Stimulated activated CD8-positive, alpha-beta memory T cell treated with anti-CD3 and anti-CD28 coated beads, Interleukin-15, amount 100 ng/mL, for 4 hours (primary cell): ENCODE results near the gene BCL11A.

Experiments
- DNase-seq, 2 donors: peaks; one replicate each; pipeline ENCODE4 v3.0.0-alpha.2; 2020; ENCODE audit warnings: low read depth in 2 of 2

Gene BCL11A

DNA sequence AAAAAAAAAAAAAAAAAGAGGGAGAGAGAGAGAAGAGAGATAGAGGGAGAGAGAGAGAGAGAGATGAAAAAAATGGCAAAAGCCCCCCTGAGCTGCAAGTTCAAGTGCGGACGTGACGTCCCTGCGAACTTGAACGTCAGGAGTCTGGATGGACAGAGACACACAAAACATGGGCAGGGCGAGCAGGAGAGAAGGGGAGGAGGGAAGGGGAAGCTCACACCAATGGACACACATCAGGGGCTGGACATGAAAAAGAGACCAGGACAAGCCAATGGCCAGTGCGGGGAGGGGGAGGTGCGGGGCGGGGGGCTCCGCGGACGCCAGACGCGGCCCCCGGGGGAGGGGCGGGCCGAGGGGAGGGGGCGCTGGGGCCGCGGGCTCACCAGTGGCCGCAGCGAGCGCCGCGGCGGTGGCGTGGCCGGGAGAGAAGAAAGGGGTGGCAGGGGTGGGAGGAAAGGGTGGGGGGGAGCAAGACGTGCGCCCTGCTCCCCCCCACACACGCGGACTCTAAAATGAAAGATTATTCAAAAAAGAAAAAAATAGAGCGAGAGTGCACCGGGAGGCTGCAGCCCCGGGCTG, at the start of gene BCL11A:
TSS of gene BCL11A (minus strand) at position 160 of the 579 bp plus-strand sequence. CDS start 384 bp downstream, outside the sequence.
- no peak for DNase-seq

DNA sequence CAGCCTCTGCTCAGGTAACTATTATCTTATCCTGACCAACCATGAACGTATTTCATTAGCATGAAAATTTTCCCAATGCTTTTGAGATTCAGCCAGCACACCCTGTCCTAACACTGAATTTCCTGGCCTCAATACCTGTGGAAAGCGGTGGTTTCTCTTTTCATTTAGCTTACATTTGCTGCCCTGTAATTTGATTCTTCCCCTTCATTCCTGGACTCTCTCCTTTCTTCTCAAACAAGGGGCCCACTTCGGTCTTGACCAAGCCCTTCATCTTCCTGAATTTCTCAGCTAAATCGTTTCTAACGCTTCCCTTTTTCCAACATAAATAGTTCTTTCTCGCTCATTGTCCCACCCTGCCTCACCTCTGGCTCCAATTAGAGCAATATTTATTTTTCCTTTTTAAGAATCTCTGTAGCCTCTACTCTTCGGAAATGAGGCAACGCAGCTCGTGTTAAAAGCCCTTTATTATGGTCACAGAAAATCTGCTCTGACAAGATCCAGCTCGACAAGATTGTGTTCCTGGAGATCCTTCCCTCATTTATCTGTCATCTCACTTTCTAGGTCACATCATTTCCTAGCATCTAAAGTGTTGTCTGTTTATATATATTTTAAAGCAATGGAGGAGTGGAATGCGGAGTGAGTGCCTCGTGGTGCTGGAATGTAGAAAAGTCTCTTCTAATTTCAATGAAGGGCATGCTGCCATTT, 49.5 kb upstream of the BCL11A start:
- DNase-seq: no peak

DNA sequence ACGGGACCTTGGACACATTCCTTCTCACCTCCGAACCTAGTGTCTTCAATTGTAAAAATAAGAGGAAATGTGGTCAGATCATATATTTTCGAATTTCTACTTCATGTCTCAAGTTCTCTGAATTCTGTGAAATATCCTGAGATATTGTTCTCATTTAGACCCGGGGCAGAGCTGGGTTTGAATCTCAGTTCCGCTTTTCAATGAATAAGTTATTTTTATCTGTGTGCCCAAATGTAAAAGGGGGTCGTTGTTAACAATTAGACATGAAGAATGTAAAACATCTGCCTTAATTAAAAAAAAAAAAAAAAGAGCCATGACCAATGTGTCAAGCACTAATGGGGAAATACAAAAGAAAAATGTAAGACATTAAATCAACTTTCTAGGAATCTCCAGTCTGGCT, 48.9 kb upstream of the BCL11A start:
- DNase-seq: no peak

DNA sequence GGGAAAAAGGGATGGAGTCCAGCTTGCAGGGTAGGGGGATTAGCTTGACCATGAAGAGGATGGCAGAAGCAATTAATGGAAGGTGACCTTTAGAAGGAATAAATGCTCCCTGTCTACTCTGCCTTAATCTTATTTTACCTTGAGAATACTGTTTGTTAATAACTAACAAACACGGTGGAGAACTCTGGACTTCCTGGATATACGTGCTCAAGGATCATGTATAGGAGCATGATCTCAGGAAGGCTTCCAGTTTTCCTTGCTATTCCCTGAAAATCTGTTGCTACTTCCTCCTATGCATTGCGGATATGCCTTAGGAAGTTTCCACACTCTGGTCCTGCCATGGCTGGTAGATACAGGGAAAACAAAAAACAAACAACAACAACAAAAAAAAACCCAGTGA, 44.8 kb upstream of the BCL11A start:
- no peak for DNase-seq

DNA sequence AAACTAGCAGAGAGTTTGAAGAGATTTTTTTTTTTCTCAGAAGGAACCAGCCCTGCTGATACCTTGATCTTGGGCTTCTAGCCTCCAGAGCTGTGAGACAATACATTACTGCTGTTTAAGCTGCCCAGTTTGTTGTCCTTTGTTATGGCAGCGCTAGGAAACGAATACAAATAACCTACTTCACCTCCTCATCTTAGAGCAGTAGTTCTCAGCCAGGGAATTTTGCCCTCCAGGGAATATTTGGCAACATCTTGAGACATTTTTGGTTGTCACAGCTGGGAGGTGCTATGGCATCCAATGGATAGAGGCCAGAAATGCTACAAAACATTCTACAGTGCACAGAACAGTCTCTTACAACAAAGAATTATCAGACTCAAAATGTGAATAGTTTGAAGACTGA, 43.9 kb upstream of the BCL11A start:
- DNase-seq: no peak

DNA sequence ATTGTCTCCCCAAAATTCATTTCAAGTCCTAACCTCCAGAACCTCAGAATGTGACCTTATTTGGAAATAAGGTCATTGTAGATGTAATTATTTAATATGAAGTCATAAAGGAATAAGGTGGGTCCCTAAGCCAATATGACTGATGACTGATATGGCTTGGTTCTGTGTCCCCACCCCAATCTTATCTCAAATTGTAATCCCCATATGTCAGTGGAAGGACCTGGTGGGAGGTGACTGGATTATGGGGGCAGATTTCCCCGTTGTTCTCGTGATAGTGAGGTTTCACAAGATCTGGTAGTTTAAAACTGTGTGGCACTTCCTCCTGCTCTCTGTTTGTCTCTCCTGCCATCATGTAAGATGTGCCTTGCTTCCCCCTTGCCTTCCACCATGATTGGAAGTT, 43.0 kb upstream of the BCL11A start:
- no peak for DNase-seq

DNA sequence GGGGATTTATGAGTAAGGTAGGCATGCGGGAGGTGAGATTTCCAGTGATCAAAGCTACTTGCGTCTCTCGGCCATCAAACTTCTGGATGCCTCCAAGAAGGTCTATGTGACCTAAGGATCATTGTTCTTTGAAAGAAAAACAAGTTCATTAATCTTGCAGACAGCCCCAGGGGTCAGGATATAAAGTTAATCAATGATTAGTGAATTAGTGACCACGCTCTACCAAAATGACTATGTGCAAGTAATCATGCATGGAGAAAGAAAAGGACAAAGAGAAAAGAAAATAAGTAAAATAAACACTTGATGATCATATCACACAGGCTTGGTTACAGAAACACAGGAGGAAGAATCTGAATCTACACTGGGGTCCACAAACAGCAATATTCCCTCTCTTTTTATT, 42.5 kb upstream of the BCL11A start:
- DNase-seq: no peak

DNA sequence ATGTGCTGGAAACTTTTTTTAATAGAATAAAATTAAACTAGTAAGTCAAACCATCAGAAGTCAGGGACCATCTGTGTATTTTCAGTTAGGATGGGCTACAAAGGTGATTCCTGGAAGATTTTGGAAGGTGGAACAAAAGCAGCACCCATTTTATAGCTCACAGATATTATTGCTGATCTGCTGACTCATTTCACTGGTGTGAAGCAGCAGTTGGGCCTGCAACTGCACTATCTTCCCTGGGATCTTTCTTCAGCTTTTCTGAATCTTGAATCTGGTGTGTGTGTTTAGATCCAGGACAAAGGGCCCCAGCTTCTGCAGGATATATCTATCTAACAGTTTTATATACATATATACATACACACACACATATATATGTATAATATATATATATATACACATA, 35.6 kb upstream of the BCL11A start:
- DNase-seq: no peak

DNA sequence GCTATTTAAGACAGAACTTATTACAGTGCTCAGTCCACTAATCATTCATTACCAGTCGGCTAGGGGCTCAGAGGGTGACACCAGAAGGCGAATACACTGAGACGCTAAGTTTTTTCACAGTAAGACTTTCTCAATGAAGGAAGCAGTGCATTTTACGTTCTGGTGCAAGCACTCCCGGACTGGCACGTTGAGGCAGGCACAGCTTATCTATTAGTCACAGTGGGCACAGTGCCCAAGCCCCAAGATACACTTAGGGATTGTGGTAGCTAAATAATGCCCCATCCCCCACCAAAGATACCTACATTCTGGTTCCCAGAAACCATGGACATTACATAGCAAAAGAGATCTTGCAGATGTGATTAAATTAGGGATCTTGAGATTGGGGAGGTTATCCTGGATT, 32.6 kb upstream of the BCL11A start:
- no peak for DNase-seq

DNA sequence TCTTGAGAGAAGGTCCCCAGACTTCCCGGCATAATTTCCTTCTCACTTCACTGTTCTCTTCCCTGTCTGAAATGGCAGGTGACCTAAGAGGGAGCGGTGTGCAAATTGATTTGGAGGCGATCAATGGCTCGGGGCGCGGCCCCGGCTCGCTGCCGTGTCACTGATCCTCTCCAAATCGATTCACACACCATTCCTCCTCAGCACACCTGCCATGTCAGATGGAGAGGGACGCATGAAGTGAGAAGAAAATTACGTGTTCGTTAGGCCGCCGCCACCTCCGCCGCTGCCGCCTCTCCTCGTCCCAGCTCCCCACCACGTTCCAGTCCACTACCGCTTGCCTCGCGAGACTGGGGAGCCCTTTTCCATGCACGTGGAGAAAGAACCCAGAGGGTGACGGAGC, 31.8 kb upstream of the BCL11A start:
- no peak for DNase-seq

DNA sequence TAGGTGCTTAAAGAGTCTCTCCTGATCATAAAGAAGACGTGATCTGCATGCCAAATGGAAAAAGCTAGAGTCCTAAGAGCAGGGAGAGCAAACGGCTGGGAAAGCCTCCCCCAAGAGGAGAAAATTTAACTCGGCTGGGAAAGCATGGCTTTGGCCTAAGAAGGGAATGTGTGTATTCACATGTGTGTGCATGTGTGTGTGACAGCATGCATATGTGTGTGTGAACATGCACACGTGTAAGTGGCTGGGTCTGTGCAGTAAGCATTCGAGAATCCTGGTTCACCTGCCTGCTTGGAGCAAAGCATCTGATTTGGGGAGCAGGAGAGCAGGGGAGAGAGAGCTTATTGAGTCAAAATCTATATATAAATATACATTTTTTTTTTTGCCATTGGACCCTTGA, 30.1 kb upstream of the BCL11A start:
- DNase-seq: no peak

DNA sequence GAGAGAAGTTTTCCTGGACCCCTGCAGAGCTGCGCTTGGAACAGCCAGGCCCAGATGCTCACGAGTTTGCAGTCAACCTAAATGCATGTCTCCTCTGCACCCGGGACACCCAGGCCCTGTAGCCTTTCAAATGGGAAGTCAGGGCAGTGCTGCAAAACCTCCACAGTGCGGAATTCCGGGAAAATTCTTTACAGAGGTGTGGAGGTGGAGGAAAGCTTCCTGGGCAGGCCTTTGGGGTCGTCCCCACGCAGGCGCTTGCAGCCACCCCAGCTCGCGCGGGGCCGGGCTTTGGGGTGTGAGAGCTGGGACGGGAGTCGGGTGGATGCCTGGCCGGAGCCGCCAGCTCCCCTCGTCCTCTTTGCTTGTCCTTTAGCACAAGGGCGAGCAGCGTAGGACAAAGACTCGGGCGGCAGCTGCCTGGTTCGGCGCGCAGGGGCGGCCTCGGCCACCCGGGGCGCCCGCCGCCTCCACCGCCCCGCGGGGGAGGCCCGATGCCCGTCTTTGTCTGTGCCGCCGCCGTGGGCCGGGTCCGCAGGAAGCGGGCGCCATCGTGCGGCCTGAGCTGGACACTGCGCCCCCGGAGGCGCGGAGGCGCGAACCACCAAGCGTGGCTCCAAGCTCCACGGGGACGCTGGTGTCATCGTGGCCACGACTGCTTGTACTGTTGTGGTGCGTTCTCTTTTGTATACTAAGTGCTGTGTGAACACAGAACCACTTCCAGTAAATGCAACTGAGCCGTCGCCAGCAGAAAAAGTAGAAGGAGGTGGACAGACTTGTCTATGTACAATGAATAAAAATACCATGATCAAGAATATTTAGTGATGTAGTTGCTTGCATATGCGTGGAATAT, 28.2 kb upstream of the BCL11A start:
- DNase-seq: peak in 1 of 2 donors; percentile 20

DNA sequence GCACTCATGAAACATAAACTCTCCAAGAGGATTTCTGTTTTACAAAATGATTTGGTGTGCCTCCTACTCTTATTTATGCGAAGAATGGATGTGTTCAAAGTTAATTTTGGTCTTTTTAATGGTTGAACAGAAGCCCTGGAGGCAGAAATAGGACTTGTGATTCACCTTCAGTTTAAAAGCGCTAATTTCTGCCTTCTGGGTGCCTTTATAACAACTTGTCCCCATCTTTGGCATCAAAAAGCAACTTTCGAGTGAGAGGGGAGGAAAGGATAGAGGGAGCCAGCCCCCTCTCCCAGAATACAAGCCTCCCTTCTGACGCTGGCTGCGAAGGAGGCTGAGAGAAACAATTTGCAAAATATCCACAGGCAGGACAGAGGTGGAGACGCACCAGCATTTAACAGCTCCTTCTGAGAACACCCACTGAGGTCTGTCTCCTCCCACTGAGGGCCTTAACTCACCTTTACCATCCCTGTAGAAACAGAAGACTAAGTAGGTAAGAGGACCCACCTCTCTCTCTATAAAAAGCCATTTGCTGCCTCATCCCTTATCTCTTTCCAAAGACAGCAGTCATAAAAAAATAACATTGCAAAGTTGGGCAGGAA, 24.3 kb upstream of the BCL11A start:
- no peak for DNase-seq

DNA sequence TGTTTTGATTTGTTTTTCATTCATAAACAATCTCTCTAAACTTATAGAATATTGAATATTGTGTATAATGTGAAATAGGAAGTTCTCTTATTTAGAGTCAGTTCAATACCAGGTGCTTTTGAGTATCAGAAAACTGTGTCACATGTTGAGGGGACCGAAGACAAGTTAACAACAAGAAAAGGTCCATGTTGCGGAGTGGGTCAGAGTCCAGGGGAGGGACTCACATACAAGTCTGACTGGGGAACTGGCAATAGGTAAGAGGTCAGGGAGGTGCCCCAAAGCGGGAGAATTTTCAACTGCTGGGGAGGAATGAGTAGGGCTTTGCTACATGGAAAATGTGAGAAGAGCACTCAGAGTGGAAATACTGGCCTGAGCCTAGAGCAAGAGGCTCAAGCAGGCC, 19.8 kb upstream of the BCL11A start:
- no peak for DNase-seq

DNA sequence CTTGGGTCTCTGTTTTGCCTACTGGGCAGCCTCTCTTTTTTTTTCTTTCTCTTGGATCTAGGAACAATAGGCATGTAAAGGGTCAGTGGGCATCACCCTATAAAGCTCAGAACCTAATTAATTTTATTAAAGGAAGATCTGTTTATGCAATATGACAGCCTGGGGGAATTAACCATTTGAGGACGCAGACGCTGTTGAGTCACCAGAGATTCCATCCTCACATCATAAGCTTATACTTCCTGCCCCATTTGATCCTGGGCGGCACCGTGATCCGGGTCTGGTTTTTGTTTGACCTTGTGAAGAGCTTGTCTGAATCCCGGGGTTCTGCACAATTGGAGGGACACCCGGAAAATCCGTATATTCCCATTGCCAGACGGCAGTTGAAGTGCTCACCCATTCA, 16.8 kb upstream of the BCL11A start:
- no peak for DNase-seq

DNA sequence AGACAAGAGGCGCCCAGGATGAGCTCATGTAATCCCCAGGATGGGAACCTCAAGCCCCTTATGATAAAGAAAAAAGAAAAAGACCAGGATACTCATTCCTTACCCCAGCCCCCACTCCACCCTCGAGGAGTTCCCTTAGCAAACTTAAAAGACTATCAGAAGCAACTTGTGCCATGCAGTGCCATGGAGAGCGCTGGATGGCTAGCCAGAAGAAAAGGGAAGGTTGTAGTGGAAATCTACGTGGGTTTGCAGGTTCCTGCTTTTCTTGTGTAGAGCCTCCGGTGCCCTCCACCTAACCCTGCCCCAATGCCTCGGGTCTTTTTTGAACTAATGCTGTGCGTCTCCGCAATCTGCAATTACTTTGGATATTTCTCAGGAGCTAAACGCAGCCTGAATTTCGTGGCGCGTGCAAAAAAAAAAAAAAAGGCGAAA, 16.2 kb upstream of the BCL11A start:
- no peak for DNase-seq

DNA sequence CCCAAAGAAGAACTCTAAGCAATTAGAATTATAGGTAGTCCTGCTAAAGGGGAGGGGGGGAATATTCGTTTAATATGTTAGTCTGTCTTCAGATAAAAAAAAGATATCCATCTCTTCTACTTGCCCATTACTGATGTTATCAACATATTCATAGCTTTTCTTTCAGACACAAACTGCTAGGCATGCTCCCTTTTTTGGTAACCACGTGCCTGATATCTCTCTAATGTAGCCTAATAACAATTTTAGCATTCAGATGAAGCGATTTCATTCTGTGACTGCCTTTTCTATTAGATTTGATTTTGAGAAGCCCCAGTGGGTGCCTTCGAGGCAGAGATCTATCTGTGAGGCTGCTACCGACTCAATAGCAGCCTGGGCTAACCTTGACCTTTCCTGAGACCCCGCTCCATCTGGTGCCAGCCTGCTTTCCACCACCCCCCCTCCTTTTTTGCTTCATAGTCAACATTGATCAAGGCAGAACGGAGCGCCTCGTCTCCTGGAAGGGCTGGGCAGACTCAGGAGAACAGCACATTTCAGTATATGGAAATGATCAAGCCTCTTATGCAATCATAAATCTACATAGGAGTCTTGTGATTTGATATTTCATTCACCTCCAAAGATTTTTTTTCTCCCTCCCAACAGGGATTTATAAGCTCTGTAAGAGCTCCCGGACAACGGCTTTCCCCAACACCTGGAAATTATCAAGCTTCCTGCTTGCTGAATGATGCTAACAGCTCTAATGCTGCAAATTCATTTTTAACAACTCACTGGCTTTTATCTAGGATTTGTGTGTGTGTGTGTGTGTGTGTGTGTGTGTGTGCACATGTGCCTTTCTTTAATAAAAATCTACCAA, 14.7 kb upstream of the BCL11A start:
- DNase-seq: no peak

DNA sequence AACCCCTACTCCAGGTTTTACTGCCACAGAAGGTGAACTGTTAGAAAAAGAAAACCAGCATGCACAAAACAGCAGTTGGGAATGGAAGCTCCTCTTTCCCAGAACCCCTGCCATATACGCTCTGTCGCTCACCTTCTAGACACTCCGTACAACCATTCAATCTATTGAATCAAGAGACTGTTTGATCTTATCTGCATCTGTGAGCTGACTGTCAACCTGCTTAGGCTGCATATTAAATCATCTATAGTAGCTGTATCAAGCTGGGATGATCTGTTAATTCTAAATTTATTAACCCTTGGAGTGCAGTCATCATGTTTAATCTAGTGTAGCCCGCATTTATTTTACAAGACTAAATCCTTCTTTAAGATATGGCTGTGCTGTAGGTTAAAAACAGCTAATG, 13.6 kb upstream of the BCL11A start:
- no peak for DNase-seq

DNA sequence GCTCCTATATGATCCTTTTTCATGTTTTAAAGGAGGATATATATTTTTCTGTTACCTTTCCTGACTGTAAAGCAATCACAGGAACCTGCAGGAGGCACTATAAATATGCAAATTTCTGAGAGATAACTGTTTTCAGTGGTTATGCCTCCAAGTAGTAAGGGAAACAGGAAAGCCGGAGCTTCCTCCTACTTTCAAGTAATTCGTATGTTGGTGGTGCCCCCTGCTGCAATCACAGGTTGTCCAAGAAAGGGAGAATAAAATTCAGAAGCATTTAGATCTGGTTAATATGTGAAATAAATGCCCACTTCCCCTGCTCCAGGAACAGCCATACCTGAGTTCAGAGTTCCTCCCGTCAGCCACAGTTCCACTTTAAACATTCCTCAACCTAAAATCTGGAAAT, 12.0 kb upstream of the BCL11A start:
- DNase-seq: no peak

DNA sequence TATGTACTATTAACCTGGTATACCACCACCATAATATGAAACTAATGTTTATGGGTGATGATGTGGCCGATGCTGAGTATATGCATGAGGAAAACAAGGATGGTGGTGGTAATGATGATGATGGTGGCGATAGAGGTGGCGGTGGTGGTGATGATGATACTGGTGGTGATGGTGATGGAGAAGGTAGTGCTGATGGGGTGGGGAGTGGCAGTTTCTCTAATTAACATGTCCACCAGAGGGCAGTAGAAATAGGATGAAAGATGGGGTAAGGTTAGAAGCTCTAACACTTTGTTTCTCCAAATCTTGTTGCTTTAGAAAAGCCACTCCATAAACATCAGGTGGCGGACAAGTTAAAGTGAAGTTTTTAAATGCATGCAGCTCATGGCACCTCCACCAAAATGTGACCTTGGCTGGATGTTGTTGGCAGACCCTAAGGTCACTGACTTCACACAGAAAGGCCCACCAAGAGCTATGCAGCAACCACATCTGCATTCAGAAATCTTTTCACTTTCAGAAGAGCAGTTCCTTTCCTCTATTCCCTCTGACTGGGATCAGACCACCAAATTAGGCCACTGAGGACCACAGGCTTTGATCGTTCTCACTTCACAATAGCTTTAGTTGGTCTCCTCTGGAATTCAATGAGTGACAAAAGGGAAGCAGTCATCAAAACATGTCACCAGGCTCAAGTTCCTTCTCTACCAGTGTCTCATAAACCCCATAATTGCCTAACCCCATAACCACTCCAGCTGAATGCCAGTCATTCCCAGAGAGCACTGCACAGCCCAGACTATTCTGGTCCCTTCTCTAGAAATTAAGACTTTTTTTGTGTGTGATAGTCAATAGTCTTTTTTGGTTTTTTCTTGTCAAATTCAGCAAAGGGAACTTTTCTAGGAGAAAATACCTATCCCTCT, 7.5 kb upstream of the BCL11A start:
- DNase-seq: no peak

DNA sequence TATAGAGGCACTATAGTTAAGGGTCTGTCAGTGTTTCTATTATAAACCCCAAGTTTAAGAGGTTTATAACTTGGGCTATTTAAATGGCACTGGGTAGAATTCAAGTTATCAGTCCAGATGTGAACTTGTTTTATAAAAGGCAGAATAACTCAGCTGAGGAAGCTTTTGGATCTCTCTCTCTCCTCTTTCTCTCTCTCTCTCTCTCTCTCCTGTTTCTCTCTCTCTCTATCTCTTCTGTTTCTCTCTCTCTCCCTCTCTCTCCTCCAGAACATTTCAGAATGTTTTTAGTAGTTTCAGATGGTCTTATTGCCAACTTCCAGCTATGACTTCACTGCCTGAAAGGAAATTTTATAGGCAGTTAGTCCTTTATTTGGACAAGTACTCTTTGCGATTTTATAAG, 6.4 kb upstream of the BCL11A start:
- DNase-seq: no peak
